ENCODE results near the gene TGOLN2.
A peak's percentile ranks its signal among the peaks of the same experiment; 100 is the strongest.

TGOLN2 gene

DNA sequence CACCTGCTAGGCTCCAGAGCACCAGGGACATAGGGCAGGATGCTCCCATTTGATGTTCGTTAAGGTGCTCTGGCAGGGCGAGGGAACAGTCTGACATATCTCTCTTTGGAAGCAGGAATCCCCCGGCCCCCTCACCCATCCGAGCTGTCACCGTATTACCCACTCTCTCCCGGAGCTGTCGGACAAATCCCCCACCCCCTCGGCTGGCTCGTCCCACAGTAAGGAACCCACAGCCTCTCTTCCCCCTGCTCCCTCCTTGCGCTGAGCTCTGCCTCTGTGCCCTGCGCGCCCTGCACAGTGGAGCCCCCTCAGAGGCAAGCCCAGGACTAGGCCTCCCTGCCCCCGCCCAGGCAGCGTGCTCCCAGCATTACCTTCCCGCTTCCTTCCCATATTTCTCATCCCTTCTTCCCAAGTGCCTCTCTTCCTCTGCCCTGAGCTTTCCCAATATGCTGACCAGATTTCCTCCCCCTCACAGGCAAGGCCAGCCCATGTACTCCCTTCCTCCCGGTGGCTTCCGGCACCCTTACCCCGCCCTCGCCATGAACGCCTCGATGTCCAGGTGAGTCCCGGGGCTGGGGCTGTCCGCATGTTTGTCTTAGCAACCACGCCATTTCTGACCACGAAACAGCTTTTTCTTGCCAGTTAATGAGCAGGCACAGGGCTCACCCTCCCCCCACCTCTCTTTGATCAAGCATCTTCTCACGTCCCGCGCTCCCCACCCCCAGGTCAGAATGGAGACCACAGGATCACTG is 23.8 kb downstream of the TGOLN2 start:
- DNase-seq, result no peak

- DNase-seq, result no peak
Measured at GRCh38 chr2:85302121-85302520, 25.7 kb downstream of the TGOLN2 start.

- DNase-seq, result no peak
Measured at GRCh38 chr2:85291425-85292023, 36.3 kb downstream of the TGOLN2 start.

- DNase-seq, result no peak
Measured at GRCh38 chr2:85288244-85288725, 39.5 kb downstream of the TGOLN2 start.

GRCh38 chr2:85287721-85288120 is 40.1 kb downstream of the TGOLN2 start:
- DNase-seq, result no peak

DNA sequence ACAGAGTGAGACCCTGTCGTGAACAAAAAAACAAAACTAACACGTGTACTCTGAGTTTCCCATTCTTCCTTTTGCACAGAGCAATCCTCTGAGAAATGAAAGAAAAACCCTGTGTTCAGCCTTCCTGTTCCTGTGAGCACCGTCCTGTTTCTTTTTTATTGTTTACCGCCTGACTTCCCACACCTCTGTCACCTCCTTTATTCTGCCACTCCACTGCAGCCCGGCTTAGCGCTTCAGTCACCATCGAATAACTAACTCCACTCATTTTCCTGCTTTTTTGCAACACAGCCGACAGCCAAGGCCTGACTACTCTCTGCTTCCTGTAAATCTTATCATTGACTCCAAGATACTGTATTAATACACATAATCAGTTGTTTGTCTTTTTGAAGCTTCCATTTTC is 40.9 kb downstream of the TGOLN2 start:
- no peak for DNase-seq

- no peak for DNase-seq
Measured at GRCh38 chr2:85283641-85284040, 44.1 kb downstream of the TGOLN2 start.

DNA sequence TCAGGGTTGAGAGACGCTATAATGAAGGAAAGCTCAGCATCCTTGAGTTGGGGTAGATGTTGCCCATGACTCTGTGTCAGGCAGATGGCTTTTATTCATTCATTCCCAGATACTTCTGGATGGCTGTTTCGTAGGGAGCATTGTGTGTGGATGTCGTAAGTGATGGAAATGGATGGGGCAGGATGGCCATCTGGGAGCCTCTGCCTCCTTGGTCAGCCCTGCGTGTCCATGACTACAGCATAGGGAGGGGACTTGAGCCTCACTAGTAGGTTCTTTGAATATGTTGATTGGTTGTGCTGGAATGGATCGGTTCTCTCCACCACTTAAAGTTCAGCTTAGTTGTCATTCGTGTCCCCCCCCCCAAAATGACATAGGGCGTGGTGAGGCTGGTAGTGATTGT is 44.9 kb downstream of the TGOLN2 start:
- DNase-seq, result no peak

DNA sequence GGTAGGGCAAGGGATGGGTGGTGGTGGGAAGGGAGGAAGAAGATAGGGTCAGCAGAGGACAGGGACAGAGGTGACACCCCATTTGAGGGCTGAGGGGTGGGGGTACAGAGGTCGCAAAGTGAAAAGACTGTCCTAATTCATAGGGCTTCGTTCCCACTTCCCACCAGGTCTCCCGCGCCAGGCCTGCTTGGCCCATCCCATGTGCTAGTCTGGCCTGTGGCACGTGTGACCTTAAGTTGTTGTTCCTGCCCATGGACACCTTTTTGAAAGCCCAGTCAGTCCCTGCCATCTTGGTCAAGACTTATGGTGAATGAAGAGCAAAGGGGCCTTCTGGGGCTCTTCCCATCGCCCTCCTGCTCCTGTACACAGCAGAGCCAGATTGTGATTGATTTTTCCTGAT is 46.2 kb downstream of the TGOLN2 start:
- no peak for DNase-seq

DNA sequence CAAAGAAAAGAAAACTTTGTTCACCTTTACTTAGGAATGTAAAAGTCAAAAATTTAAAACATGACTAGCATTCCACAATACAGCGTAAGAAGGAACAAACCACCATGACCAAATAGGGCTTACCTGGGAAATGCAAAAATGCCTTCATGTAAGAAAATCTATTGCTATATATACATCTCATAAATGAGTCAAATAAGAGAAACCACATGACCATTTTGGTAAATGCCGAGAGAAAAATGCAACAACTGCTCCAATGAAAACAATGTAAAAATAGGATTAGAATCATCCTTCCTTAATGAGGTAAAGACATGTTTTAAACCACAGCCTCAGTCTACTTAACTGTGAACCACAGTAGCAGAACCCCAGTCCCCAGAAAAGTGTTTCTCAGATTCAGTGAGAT is 49.4 kb downstream of the TGOLN2 start:
- DNase-seq, result no peak

GRCh38 chr2:85277416-85278158 is 50.2 kb downstream of the TGOLN2 start:
- DNase-seq, result no peak

- no peak for DNase-seq
Measured at GRCh38 chr2:85276571-85277118, 51.1 kb downstream of the TGOLN2 start.

DNA sequence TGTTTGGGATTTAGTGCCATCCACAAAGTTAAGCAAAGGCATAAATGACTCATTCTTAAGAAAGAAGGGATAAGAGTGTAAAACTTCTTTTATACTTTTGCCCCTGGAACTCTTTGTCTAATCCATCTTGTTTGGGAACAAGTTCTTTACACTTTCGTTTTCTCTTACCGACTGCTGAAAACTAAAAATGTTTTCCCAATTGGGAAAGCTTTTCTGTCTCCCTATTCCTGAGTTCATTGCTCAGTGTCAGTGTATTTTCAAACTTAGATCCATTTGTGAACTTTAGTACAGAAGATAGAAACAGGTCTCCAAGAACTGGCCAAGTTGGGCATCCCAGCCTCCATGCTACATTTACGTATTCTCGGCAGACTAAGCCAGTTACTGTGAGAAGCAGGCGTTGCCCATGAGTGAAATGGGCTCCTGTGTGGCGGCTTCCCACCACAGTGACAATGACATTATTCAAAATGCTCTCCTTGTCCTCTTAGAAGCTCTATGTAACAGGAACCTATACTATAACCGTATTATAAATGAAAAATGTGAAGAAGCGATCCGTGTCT is 51.7 kb downstream of the TGOLN2 start:
- no peak for DNase-seq

DNA sequence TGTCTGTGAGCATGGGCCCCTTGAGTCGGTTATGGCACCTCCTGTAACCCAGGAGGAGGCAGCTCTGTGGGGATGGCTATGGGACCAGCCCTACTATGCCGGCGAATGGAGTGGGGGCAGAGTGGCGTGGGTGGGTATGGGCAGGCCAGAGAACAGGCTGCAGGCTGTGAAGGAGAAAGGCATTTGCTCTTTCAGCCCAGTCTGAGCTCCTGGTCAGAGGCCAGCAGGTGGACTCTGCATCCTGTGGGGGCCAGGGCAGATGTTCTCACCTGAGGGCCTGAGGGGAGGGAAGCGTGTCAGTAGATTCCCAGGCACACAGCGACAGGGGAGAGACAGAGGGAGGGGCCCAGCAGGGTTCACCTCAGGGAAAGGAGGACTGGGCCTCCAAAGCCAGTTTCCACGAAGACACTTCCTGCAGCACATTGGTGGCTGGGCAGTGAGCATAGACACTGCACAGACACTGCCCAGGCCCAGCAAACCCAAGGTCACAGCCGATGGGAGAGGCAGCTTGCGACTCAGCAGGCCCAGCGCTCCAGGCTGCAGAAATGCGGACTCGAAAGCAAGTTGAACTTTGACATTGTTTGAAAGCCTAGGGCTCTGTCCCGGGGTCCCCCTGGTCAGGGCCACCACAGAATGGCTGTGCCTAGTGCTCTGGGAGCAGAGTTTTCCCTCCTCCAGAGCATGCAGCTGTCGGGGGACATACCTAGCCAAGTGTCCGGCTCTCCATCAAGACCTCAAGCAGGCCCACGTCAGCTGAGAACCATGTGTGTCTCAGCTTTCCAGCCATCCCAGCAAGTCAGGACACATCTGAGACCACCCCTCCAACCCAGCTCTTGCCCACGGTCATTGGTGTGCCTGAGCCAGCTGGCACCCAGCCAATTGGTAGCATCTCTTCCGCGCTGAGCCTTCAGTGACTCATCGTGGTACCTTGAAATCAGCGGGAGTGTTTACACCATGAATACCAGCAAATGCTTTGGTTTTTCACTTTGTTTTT is 53.8 kb downstream of the TGOLN2 start:
- peak; percentile 59 for DNase-seq

DNA sequence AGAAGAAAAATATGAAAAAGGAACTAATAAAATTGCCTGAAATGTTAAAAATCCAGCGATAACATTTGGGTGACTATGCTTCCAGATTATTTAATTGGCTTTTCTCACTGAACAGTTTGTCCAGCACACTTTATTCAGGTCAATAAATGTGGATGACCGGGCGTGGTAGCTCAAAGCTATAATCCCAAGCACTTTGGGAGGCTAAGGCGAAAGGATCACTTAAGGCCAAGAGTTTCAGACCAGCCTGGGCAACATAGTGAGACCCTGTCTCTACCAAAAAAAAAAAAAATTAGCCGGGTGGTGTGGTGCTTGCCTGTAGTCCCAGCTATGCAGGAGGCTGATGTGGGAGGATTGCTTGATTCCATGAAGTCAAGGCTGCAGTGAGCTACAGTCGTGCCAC is 55.4 kb downstream of the TGOLN2 start:
- no peak for DNase-seq

DNA sequence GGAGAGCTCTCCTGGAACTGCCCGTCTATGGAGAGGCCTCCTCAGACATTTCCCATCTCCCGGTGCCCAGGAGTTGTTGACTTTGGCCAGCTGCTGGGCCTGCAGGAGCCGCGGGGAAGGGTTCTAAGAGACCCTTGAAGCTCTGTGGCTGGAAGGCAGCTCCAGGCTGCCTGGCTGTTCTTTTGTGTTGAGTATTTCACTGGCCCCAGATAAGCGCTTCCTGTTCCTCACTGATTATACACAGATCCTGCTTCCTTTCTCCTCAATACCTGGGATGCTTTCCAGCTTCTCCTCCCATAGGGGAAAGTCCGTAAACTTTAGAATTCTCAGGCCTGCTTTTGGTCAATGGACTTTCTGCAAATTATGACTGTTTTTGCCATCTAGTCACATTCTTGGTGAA is 57.8 kb downstream of the TGOLN2 start:
- no peak for DNase-seq

Data from NCI-H1105 (cell line).